GM12872 (cell line): ENCODE data around the gene CSTPP1.

Source experiments
- CTCF ChIP-seq: IDR thresholded peaks from 3 replicates; pipeline ENCODE4 v1.5.1; 2011; ENCODE audit warnings: low read depth, mild to moderate bottlenecking, low read length, moderate library complexity; ENCODE audit not compliant: insufficient read depth

Gene CSTPP1

GRCh38 chr11:46978005-46978491, 41.5 kb downstream of the CSTPP1 start:
- TF ChIP-seq CTCF = no peak

GRCh38 chr11:46979358-46979757, 42.8 kb downstream of the CSTPP1 start:
- TF ChIP-seq CTCF = no peak

- TF ChIP-seq CTCF = no peak
Measured at GRCh38 chr11:46981436-46981835, 44.9 kb downstream of the CSTPP1 start.

- TF ChIP-seq CTCF = no peak
Measured at GRCh38 chr11:46982797-46983452, 46.4 kb downstream of the CSTPP1 start.

- TF ChIP-seq CTCF = no peak
Measured at GRCh38 chr11:46983598-46983997, 47.0 kb downstream of the CSTPP1 start.

- no peak for TF ChIP-seq CTCF
Measured at GRCh38 chr11:46984548-46984947, 48.0 kb downstream of the CSTPP1 start.

GRCh38 chr11:46984987-46985386, 48.4 kb downstream of the CSTPP1 start:
- TF ChIP-seq CTCF = no peak
